ENCODE data around the gene WDR35. TPM values are rescaled to one million over a fixed set of nuclear protein-coding genes. Genes with fewer than 3 reads are reported as not detected.

Gene WDR35
- total RNA-seq, 1 donor, result 18.1 TPM

- Histone ChIP-seq H4K20me1 (ENCODE audit: insufficient read depth, low read length) (no peaks in the 10 kb centered on the region), H3K79me2 (ENCODE audit: insufficient read depth, low read length) (no peaks in the 10 kb centered on the region), H3K9me3 (ENCODE audit: low read depth, low read length) (no peaks in the 10 kb centered on the region), H3K4me3 (ENCODE audit: insufficient read depth, low read length) (no peak overlapping the region), H2AFZ (ENCODE audit: low read length) (no peak overlapping the region), H3K36me3 (ENCODE audit: insufficient read depth, low read length) (no peaks in the 10 kb centered on the region), H3K4me2 (ENCODE audit: insufficient read depth, low read length) (no peak overlapping the region), H3K4me1 (ENCODE audit: insufficient read depth, low read length) (no peaks in the 10 kb centered on the region), H3K27me3 (ENCODE audit: insufficient read depth, low read length) (no peaks in the 10 kb centered on the region), H3K27ac (ENCODE audit: low read depth, low read length) (no peak overlapping the region)
- DNase-seq (ENCODE audit: insufficient read length, low spot score, missing footprints), result no peak
- TF ChIP-seq CTCF (IDR thresholded peaks at IDR 0.05; ENCODE audit: extremely low read depth, low read depth, low read length), result no peak
These were observed 31.6 kb upstream of the WDR35 start for GRCh38 chr2:20021405-20022009.

- Histone ChIP-seq H4K20me1 (ENCODE audit: insufficient read depth, low read length) (no peaks in the 10 kb centered on the region), H3K27ac (ENCODE audit: low read depth, low read length) (no peak overlapping the region), H3K27me3 (ENCODE audit: insufficient read depth, low read length) (no peaks in the 10 kb centered on the region), H3K4me2 (ENCODE audit: insufficient read depth, low read length) (no peak overlapping the region), H3K4me1 (ENCODE audit: insufficient read depth, low read length) (no peaks in the 10 kb centered on the region), H3K36me3 (ENCODE audit: insufficient read depth, low read length) (no peaks in the 10 kb centered on the region), H3K4me3 (ENCODE audit: insufficient read depth, low read length) (no peak overlapping the region), H3K9me3 (ENCODE audit: low read depth, low read length) (no peaks in the 10 kb centered on the region), H3K79me2 (ENCODE audit: insufficient read depth, low read length) (no peaks in the 10 kb centered on the region), H2AFZ (ENCODE audit: low read length) (no peak overlapping the region)
- no peak for TF ChIP-seq CTCF (IDR thresholded peaks at IDR 0.05; ENCODE audit: extremely low read depth, low read depth, low read length)
- DNase-seq (ENCODE audit: insufficient read length, low spot score, missing footprints), result no peak
These were observed 29.8 kb upstream of the WDR35 start for GRCh38 chr2:20019747-20020146.

GRCh38 chr2:20018601-20019152 is 28.8 kb upstream of the WDR35 start:
- H3K79me2 ChIP-seq (ENCODE audit: insufficient read depth, low read length), result no peaks in the 10 kb centered on the region

More at GRCh38 chr2:20018601-20019152, 28.8 kb upstream of the WDR35 start:
- no peak overlapping the region for H3K4me3 ChIP-seq (ENCODE audit: insufficient read depth, low read length)
- TF ChIP-seq CTCF (IDR thresholded peaks at IDR 0.05; ENCODE audit: extremely low read depth, low read depth, low read length), result no peak
- no peak overlapping the region for H3K27ac ChIP-seq (ENCODE audit: low read depth, low read length)
- H4K20me1 ChIP-seq (ENCODE audit: insufficient read depth, low read length), result no peaks in the 10 kb centered on the region
- no peaks in the 10 kb centered on the region for H3K4me1 ChIP-seq (ENCODE audit: insufficient read depth, low read length)
- H2AFZ ChIP-seq (ENCODE audit: low read length), result no peak overlapping the region
- no peak for DNase-seq (ENCODE audit: insufficient read length, low spot score, missing footprints)
- H3K36me3 ChIP-seq (ENCODE audit: insufficient read depth, low read length), result no peaks in the 10 kb centered on the region
- no peaks in the 10 kb centered on the region for H3K9me3 ChIP-seq (ENCODE audit: low read depth, low read length)
- H3K4me2 ChIP-seq (ENCODE audit: insufficient read depth, low read length), result no peak overlapping the region
- no peaks in the 10 kb centered on the region for H3K27me3 ChIP-seq (ENCODE audit: insufficient read depth, low read length)
